GM19193 (cell line): Measurements from ENCODE around the gene IPO8.

Experiments used
- POLR2A ChIP-seq: IDR thresholded peaks from 4 replicates; pipeline ENCODE4 v1.6.1; 2011; ENCODE audit not compliant: insufficient read depth, insufficient read length; ENCODE audit errors: extremely low read depth

Gene IPO8

DNA sequence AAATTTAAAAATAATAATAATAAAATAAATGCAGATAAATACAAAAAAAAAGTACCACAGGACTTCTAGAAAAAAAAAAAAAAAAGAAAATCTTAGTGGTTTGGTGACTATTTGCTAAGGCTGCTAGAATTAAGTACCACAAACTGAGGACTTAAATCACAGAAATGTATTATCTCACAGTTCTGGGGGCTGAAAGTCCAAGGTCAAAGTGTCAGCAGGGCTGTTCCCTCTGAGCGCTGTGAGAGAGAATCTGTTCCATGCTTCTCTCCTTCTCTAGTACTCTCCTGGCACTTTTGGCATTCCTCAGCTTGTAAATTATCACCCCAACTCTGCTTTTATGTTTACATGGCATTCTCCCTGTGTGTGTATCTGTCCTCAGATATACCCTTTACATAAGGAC is 101.2 kb downstream of the IPO8 start:
- TF ChIP-seq POLR2A = no peak

DNA sequence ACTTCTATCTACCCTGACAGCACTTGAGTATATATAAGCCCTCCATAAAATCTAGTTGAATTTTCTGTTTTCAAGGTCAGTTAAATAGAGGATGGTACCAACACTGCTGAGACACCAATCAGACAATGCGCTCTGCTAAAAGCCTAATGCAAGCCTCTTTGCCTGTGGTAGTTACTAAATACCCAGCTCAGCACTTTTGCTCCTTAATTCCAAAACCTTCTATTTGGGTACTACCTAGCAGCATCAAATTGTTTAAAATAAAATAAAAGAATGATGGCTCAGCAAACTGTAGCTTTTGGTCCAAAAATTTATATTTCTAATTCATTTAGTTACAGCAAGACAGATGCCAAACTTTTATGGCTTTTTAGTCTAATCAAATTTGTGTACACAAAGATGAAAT is 107.9 kb downstream of the IPO8 start:
- no peak for TF ChIP-seq POLR2A

DNA sequence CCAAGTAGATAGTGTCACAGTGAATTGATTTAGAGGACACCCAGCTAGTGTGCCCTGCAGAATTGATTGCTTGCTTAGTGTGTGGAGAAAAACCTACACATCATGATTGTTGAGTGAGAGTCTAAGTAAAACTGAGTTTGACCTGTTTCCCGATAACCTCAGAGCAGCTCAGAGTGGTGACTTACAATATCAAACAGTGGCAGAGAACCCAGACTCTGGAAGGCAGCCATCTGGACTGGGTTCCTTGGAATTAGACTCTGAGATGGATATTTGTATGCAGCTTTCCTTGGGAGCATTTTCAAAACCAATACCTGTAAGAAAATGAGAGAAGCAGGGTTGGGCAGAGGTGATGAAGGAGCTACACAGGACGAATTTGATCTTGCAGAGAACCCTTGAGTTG is 109.8 kb downstream of the IPO8 start:
- no peak for TF ChIP-seq POLR2A

DNA sequence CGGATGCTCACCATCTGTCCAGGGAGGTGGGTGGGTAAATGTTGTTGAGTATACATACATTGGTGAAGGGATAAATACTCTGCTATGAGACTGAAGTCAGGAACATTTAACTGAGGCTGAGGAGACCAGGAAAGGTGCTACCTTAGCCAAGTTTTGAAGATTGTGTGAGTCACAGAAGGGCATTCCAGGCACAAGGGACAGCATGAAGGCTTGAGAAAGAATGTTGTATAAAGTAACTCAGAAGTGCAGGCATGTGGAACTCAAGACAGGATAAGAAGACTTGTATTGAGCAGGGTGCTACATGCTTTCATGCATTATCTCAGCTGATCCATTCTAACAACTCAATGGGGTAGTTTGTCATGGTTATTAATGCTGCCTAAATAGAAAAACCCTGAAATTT is 112.7 kb downstream of the IPO8 start:
- no peak for TF ChIP-seq POLR2A

DNA sequence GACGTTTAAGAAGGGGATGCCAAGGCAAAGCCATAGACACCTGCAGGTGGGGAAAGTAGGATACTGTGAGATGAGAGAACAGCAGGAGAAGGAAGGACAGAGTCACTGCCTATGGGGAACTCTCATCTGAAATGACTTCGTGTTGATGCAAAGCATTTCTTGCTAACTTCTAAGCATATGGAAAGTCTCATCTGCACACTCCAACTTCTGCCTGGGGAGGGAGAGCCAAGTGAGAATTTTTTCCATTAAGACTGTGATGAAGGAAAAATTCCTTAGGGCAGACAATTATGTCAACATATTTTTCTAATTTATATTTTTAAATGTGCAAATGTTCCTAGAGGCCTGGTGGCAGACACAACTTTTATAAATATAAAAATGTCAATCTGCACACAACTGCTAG is 115.3 kb downstream of the IPO8 start:
- TF ChIP-seq POLR2A = no peak
